H9 (cell line): ENCODE measurements around the gene PERM1. TPM values are rescaled to one million over a fixed set of nuclear protein-coding genes. Genes with fewer than 3 reads are reported as not detected.

ENCODE experiments used
- DNase-seq: peaks from one replicate; pipeline ENCODE4 v3.0.0-alpha.2; 2017
- H2AFZ ChIP-seq: one replicate; pipeline ENCODE4 v1.6.1; 2013; ENCODE audit warnings: mild to moderate bottlenecking, low read length, control low read depth, moderate library complexity
- H2AK5ac ChIP-seq: 2 replicates; pipeline ENCODE4 v1.6.1; 2013; ENCODE audit warnings: low read length, control low read depth, mixed read lengths; ENCODE audit not compliant: insufficient read length
- H2BK120ac ChIP-seq: one replicate; pipeline ENCODE4 v1.6.1; 2013; ENCODE audit warnings: low read depth, mild to moderate bottlenecking, low read length, control low read depth, inconsistent platforms; ENCODE audit not compliant: poor library complexity, severe bottlenecking
- H2BK12ac ChIP-seq: 2 replicates; pipeline ENCODE4 v1.6.1; 2013; ENCODE audit warnings: low read length, control low read depth, mixed read lengths, low read depth; ENCODE audit not compliant: insufficient read length
- H2BK15ac ChIP-seq: 2 replicates; pipeline ENCODE4 v1.6.1; 2013; ENCODE audit warnings: low read depth, low read length, control low read depth
- H2BK20ac ChIP-seq: one replicate; pipeline ENCODE4 v1.6.1; 2013; ENCODE audit warnings: low read depth, mild to moderate bottlenecking, low read length, control low read depth, inconsistent platforms; ENCODE audit not compliant: poor library complexity, severe bottlenecking
- H2BK5ac ChIP-seq: 2 replicates; pipeline ENCODE4 v1.6.1; 2013; ENCODE audit warnings: low read length, control low read depth, mixed read lengths; ENCODE audit not compliant: insufficient read length
- H3K14ac ChIP-seq: 2 replicates; pipeline ENCODE4 v1.6.1; 2013; ENCODE audit warnings: low read length, control low read depth; ENCODE audit not compliant: insufficient read depth
- H3K18ac ChIP-seq: 2 replicates; pipeline ENCODE4 v1.6.1; 2013; ENCODE audit warnings: low read depth, mild to moderate bottlenecking, mixed read lengths, low read length, control low read depth; ENCODE audit not compliant: insufficient read length
- H3K23ac ChIP-seq: 2 replicates; pipeline ENCODE4 v1.6.1; 2013; ENCODE audit warnings: low read length, control low read depth, mixed read lengths, low read depth; ENCODE audit not compliant: insufficient read length
- H3K23me2 ChIP-seq: 2 replicates; pipeline ENCODE4 v1.6.1; 2013; ENCODE audit warnings: low read depth, mild to moderate bottlenecking, mixed read lengths, low read length, control low read depth; ENCODE audit not compliant: insufficient read length, poor library complexity, severe bottlenecking
- H3K27ac ChIP-seq: 2 replicates; pipeline ENCODE4 v1.5.1; 2013; ENCODE audit warnings: low read length, control low read depth, mixed read lengths, low read depth; ENCODE audit not compliant: insufficient read length
- H3K27me3 ChIP-seq: 2 replicates; pipeline ENCODE4 v1.6.1; 2013; ENCODE audit warnings: low read length, control low read depth, inconsistent platforms; ENCODE audit not compliant: insufficient read depth
- H3K4ac ChIP-seq: 2 replicates; pipeline ENCODE4 v1.6.1; 2013; ENCODE audit warnings: low read depth, mild to moderate bottlenecking, control low read depth, inconsistent platforms, low read length, moderate library complexity
- H3K4me1 ChIP-seq: 2 replicates; pipeline ENCODE4 v1.6.1; 2013; ENCODE audit warnings: low read length, control low read depth, inconsistent platforms; ENCODE audit not compliant: insufficient read depth
- H3K4me2 ChIP-seq: 2 replicates; pipeline ENCODE4 v1.6.1; 2013; ENCODE audit warnings: low read length, control low read depth, mixed read lengths; ENCODE audit not compliant: insufficient read length, insufficient read depth
- H3K56ac ChIP-seq: 2 replicates; pipeline ENCODE4 v1.6.1; 2013; ENCODE audit warnings: low read depth, mild to moderate bottlenecking, mixed read lengths, low read length, control low read depth; ENCODE audit not compliant: insufficient read length
- H3K79me1 ChIP-seq: 2 replicates; pipeline ENCODE4 v1.6.1; 2013; ENCODE audit warnings: low read depth, mild to moderate bottlenecking, moderate library complexity, low read length, control low read depth, inconsistent platforms; ENCODE audit not compliant: insufficient read depth, poor library complexity, severe bottlenecking
- H3K79me2 ChIP-seq: 2 replicates; pipeline ENCODE4 v1.6.1; 2013; ENCODE audit warnings: low read length, control low read depth, inconsistent platforms; ENCODE audit not compliant: insufficient read depth
- H3K9ac ChIP-seq: 2 replicates; pipeline ENCODE4 v1.6.1; 2013; ENCODE audit warnings: low read length, control low read depth, mixed read lengths; ENCODE audit not compliant: insufficient read length; ENCODE audit errors: extremely low read depth
- H3K9me3 ChIP-seq: one replicate; pipeline ENCODE4 v1.6.1; 2013; ENCODE audit warnings: low read depth, low read length, inconsistent platforms; ENCODE audit not compliant: control insufficient read depth
- H3T11ph ChIP-seq: one replicate; pipeline ENCODE4 v1.6.1; 2013; ENCODE audit warnings: mild to moderate bottlenecking, low read length, control low read depth, inconsistent platforms
- H4K20me1 ChIP-seq: one replicate; pipeline ENCODE4 v1.6.1; 2013; ENCODE audit not compliant: control insufficient read depth, insufficient read length, insufficient read depth
- H4K5ac ChIP-seq: 2 replicates; pipeline ENCODE4 v1.6.1; 2013; ENCODE audit warnings: low read depth, mild to moderate bottlenecking, mixed read lengths, low read length, control low read depth; ENCODE audit not compliant: insufficient read length
- H4K8ac ChIP-seq: replicated peaks from 2 replicates; pipeline ENCODE4 v1.6.1; 2013; ENCODE audit warnings: low read length, control low read depth, mixed read lengths, low read depth; ENCODE audit not compliant: insufficient read length
- H4K91ac ChIP-seq: 2 replicates; pipeline ENCODE4 v1.6.1; 2013; ENCODE audit warnings: low read depth, mild to moderate bottlenecking, moderate library complexity, mixed read lengths, low read length, control low read depth; ENCODE audit not compliant: insufficient read length
- H3K27ac Mint-ChIP-seq, 3 experiments: 2 replicates in 2 of 3; 3 replicates in 1 of 3; pipeline ENCODE4 v1.8.0; 2020 to 2021; ENCODE audit warnings: mixed read lengths in 3 of 3, mild to moderate bottlenecking in 1 of 3, moderate library complexity in 1 of 3
- H3K27me3 Mint-ChIP-seq: 2 replicates; pipeline ENCODE4 v1.8.0; 2021; ENCODE audit warnings: low read depth, mild to moderate bottlenecking, moderate library complexity, mixed read lengths
- H3K36me3 Mint-ChIP-seq, 3 experiments: 2 replicates in 2 of 3; 3 replicates in 1 of 3; pipeline ENCODE4 v1.8.0; 2020 to 2021; ENCODE audit warnings: low read depth in 3 of 3, mixed read lengths in 3 of 3; ENCODE audit not compliant: insufficient read depth in 1 of 3
- H3K4me1 Mint-ChIP-seq, 2 experiments: 2 replicates each; pipeline ENCODE4 v1.8.0; 2020; ENCODE audit warnings: mixed read lengths in 2 of 2
- H3K4me3 Mint-ChIP-seq, 2 experiments: 2 replicates in 1 of 2; 3 replicates in 1 of 2; pipeline ENCODE4 v1.8.0; 2020 to 2021; ENCODE audit warnings: mild to moderate bottlenecking in 2 of 2, mixed read lengths in 2 of 2, moderate library complexity in 1 of 2
- H3K9me3 Mint-ChIP-seq, 2 experiments: 2 replicates in 1 of 2; 3 replicates in 1 of 2; pipeline ENCODE4 v1.8.0; 2020; ENCODE audit warnings: mild to moderate bottlenecking in 2 of 2, mixed read lengths in 2 of 2, moderate library complexity in 1 of 2
- CTCF ChIP-seq: fragments of 200-600 bp; sonication (generic); conservative IDR thresholded peaks from 3 replicates; pipeline ENCODE4 v1.8.0; 2021; ENCODE audit warnings: antibody characterized with exemption, mild to moderate bottlenecking
- WGBS: extraction: QIAGEN DNeasy Blood & Tissue Kit; methylation state at CpG from one replicate; pipeline ENCODE4 v1.1.7; 2013; ENCODE audit warnings: missing lambda C conversion rate, low lambda C conversion rate, mixed read lengths; ENCODE audit not compliant: insufficient read length; ENCODE audit errors: extremely low coverage; 5-methylcytosine and 5-hydroxymethylcytosine counted together
- total RNA-seq: library from RNA; stranded (reverse); gene quantifications from 2 replicates; pipeline ENCODE4 v1.2.1, GENCODE V29; 2021

PERM1 gene
- total RNA-seq, 1 experiment from 2014 or later, result not detected

GRCh38 chr1:1004780-1005697, 23.1 kb upstream of the PERM1 start:
- peaks cover 83% of the 10 kb centered on the region for H3K27me3 Mint-ChIP-seq
- peaks cover 13 to 30% of the 10 kb centered on the region in 2 experiments for H3K4me1 Mint-ChIP-seq
- no CpG with 5 or more reads among the region's 21 CpGs for WGBS
- H2BK120ac ChIP-seq, result no peak overlapping the region
- peak overlapping the region; percentile 10 for H3K14ac ChIP-seq
- no peak overlapping the region for H2BK12ac ChIP-seq
- H3K27ac ChIP-seq, result no peak overlapping the region
- H3K9me3 Mint-ChIP-seq, result peaks cover 0 to 4% of the 10 kb centered on the region in 2 experiments; a peak in 2 of 5 replicates
- H2BK15ac ChIP-seq, result no peak overlapping the region
- no peak overlapping the region for H3K9ac ChIP-seq
- H3K79me2 ChIP-seq, result no peaks in the 10 kb centered on the region
- no peak for TF ChIP-seq CTCF
- DNase-seq, result peak; percentile 50
- no peak overlapping the region for H3K4ac ChIP-seq
- no peak overlapping the region for H2BK5ac ChIP-seq
- H3K9me3 ChIP-seq, result no peaks in the 10 kb centered on the region
- no peaks in the 10 kb centered on the region for H3K36me3 Mint-ChIP-seq
- H4K91ac ChIP-seq, result no peak overlapping the region
- H3K4me3 Mint-ChIP-seq, result 0 out of 5 replicates have a peak overlapping the region, but pooled peaks of 1 of the 2 experiments have one; percentile 40
- H4K8ac ChIP-seq, result no peak overlapping the region
- no peak overlapping the region for H2AK5ac ChIP-seq
- no peak overlapping the region for H4K5ac ChIP-seq
- H3K56ac ChIP-seq, result no peak overlapping the region
- no peak overlapping the region for H3K4me2 ChIP-seq
- no peaks in the 10 kb centered on the region for H4K20me1 ChIP-seq
- peaks cover 7% of the 10 kb centered on the region for H3K23me2 ChIP-seq
- H2BK20ac ChIP-seq, result no peak overlapping the region
- no peak overlapping the region for H2AFZ ChIP-seq
- no peaks in the 10 kb centered on the region for H3K79me1 ChIP-seq
- no peak overlapping the region for H3K27ac Mint-ChIP-seq
- H3K4me1 ChIP-seq, result no peaks in the 10 kb centered on the region
- peaks cover 8% of the 10 kb centered on the region; the same call in 1 of the 2 replicates for H3K27me3 ChIP-seq
- no peak overlapping the region for H3K18ac ChIP-seq
- no peak overlapping the region for H3T11ph ChIP-seq
- no peak overlapping the region for H3K23ac ChIP-seq
